ENCODE measurements around the gene SMARCD3.

DNA sequence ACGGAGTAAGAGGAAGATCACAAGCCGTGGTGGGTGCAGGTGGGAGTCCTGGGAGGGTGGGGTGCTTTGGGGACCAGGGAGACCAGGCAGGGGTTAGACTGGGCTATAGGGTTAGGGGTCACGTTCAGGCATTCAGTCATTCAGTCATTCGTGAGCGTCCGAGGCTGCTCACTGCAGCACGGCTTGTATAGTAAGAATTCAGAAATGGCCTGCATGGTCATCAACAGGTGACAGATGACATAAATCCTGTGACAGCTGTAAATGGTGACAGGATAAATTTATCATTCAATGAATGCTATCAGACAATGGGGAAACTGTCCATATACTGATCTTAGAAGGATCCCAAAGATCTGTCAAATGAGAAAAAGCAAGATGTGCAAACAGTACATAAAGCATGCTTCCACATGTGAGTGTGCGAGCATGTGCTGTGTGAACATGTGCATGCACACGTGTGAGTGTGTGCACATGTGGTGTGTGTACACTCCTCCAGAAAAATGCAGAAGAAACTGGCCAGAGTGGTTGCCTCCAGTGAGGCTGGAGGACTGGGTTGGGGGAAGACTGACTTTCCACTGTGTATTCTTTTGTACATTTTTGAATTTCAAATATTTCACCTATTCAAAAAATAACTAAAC is 32.0 kb upstream of the SMARCD3 start:
- TF ChIP-seq, protein P1, sequence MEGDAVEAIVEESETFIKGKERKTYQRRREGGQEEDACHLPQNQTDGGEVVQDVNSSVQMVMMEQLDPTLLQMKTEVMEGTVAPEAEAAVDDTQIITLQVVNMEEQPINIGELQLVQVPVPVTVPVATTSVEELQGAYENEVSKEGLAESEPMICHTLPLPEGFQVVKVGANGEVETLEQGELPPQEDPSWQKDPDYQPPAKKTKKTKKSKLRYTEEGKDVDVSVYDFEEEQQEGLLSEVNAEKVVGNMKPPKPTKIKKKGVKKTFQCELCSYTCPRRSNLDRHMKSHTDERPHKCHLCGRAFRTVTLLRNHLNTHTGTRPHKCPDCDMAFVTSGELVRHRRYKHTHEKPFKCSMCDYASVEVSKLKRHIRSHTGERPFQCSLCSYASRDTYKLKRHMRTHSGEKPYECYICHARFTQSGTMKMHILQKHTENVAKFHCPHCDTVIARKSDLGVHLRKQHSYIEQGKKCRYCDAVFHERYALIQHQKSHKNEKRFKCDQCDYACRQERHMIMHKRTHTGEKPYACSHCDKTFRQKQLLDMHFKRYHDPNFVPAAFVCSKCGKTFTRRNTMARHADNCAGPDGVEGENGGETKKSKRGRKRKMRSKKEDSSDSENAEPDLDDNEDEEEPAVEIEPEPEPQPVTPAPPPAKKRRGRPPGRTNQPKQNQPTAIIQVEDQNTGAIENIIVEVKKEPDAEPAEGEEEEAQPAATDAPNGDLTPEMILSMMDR (conservative IDR thresholded peaks at IDR 0.05) = no peak
- no peak for TF ChIP-seq ZFX (IDR thresholded peaks at IDR 0.05)

All from C4-2B (cell line).